Hepatocyte (in vitro differentiated cells): ENCODE results near the gene RND3.

ENCODE experiments used
- EZH2 ChIP-seq: fragments of 200-600 bp; sonication (generic); IDR thresholded peaks from 2 replicates; pipeline ENCODE4 v1.6.1; 2016; ENCODE audit warnings: antibody characterized with exemption, mild to moderate bottlenecking, borderline replicate concordance
- EZH2phosphoT487 ChIP-seq: fragments of 200-600 bp; sonication (generic); IDR thresholded peaks from one replicate; pipeline ENCODE4 v1.6.1; 2018; ENCODE audit warnings: antibody characterized with exemption, mild to moderate bottlenecking, low read depth, moderate library complexity; ENCODE audit not compliant: unreplicated experiment, severe bottlenecking
- TF ChIP-seq, protein P1 (sequence below): fragments of 200-600 bp; sonication (generic); IDR thresholded peaks from 2 replicates; pipeline ENCODE4 v1.5.1; 2016; ENCODE audit warnings: antibody characterized with exemption, mild to moderate bottlenecking; ENCODE audit not compliant: poor library complexity

DNA sequence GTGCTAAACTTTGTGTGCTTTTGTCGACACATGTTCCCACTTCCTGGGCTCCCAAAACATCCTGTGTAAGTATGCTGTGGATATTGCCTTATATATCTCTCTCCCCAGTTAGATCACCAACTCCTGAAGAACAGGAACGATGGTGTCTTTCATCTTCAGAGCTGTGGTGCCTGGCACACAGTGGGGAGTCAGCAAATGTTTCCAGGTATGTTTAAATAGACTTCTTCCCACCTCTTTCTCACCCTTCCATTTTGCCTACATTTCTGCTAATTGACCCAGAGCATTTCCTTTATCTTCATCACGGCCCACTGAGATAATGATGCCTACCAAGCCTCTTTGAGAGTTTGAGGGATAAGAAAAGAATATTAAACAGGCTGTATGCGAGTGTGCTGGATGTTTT is 60.7 kb downstream of the RND3 start:
- TF ChIP-seq, protein P1, sequence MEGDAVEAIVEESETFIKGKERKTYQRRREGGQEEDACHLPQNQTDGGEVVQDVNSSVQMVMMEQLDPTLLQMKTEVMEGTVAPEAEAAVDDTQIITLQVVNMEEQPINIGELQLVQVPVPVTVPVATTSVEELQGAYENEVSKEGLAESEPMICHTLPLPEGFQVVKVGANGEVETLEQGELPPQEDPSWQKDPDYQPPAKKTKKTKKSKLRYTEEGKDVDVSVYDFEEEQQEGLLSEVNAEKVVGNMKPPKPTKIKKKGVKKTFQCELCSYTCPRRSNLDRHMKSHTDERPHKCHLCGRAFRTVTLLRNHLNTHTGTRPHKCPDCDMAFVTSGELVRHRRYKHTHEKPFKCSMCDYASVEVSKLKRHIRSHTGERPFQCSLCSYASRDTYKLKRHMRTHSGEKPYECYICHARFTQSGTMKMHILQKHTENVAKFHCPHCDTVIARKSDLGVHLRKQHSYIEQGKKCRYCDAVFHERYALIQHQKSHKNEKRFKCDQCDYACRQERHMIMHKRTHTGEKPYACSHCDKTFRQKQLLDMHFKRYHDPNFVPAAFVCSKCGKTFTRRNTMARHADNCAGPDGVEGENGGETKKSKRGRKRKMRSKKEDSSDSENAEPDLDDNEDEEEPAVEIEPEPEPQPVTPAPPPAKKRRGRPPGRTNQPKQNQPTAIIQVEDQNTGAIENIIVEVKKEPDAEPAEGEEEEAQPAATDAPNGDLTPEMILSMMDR, result no peak
- TF ChIP-seq EZH2 (no peak), EZH2phosphoT487 (no peak)
